Measurements from ENCODE around the gene SMC5.
"Not testable (repeated sequence)": the region's sequence is repeated elsewhere in the genome, so short reads cannot be mapped to it uniquely, and the experiment has no call there.

The SMC5 gene

DNA sequence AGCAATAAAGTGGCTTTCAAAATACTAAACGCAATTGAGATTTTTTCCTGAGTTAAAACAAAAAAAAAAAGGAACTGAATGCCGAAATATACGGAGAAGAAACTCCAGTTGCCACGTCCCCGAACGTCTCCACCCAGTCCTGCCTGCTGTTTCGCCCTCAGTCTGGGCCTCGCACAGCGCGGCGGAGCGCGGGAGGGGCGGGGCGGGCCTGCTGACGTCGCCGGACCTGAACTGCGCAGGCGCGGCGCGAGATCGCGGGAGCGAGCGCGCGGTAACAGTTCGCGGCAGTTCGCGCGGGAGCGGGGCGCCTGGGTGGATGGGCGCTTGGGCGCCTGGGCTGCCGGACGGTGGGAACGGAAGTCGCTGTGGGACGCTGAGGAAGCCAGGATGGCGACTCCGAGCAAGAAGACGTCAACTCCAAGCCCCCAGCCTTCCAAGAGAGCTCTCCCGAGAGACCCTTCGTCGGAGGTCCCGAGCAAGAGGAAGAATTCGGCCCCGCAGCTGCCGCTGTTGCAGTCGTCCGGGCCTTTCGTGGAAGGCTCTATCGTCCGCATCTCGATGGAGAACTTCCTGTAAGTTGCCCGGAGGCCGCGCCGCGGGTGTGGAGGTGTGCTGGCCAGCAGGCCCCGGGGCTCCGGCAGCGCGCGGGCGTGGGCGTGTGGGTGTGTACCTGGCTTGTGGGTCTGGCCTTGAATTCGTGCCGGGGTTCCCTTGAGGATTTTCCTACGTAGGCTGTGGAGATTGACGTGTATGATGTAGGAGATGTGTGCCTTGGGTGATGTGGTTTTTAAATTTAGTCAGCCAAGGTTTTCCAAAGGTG, at the start of gene SMC5:
SMC5 (plus strand) TSS at position 287 of the 820 bp plus-strand sequence; CDS start at position 388, 101 bp downstream.
- H3K4me1 ChIP-seq (ENCODE audit: control insufficient read depth, insufficient read depth, low read length): peaks cover 38% of the 10 kb centered on the region
- peak within 1 kb of the TSS; percentile 96 to 97 for H3K9ac ChIP-seq (ENCODE audit: low read length in 2 of 2)
- peak within 1 kb of the TSS; percentile 97 for H3K4me3 ChIP-seq (ENCODE audit: low read length in 2 of 2)
- H3K9me3 ChIP-seq (ENCODE audit: control insufficient read depth in 2 of 2, low read length in 2 of 2): no peaks in the 10 kb centered on the region
- H3K27ac ChIP-seq (ENCODE audit: low read length): peak within 1 kb of the TSS; percentile 97
- H3K27me3 ChIP-seq (ENCODE audit: control insufficient read depth in 1 of 2, insufficient read depth in 2 of 2, low read length in 2 of 2): no peaks in the 10 kb centered on the region
- H3K36me3 ChIP-seq (ENCODE audit: control insufficient read depth in 2 of 2, insufficient read depth in 2 of 2, low read length in 2 of 2): peaks cover 3 to 5% of the 10 kb centered on the region in 2 donors

DNA sequence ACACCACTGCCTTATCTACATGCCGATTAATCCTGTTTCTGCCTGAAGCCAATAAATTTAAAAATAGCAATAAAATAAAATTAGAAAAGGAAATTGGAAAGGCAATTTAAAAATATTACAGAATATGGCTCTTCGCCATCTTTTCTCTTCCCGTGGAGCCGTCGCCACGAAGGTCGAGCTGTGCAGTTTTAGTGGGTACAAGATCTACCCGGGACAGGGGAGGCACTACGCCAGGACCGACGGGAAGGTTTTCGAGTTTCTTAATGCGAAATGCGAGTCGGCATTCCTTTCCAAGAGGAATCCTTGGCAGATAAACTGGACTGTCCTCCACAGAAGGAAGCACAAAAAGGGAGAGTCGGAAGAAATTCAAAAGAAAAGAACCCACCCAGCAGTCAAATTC, 41.7 kb upstream of the SMC5 start:
- H3K27me3 ChIP-seq (ENCODE audit: control insufficient read depth in 1 of 2, insufficient read depth in 2 of 2, low read length in 2 of 2): no peaks in the 10 kb centered on the region
- H3K4me1 ChIP-seq (ENCODE audit: control insufficient read depth, insufficient read depth, low read length): no peaks in the 10 kb centered on the region
- peaks cover 0 to 7% of the 10 kb centered on the region in 2 donors for H3K9me3 ChIP-seq (ENCODE audit: control insufficient read depth in 2 of 2, low read length in 2 of 2)
- H3K4me3 ChIP-seq (ENCODE audit: low read length in 2 of 2): no peak overlapping the region
- H3K27ac ChIP-seq (ENCODE audit: low read length): no peak overlapping the region
- H3K36me3 ChIP-seq (ENCODE audit: control insufficient read depth in 2 of 2, insufficient read depth in 2 of 2, low read length in 2 of 2): peaks cover 31 to 32% of the 10 kb centered on the region in 2 donors
- H3K9ac ChIP-seq (ENCODE audit: low read length in 2 of 2): no peak overlapping the region

DNA sequence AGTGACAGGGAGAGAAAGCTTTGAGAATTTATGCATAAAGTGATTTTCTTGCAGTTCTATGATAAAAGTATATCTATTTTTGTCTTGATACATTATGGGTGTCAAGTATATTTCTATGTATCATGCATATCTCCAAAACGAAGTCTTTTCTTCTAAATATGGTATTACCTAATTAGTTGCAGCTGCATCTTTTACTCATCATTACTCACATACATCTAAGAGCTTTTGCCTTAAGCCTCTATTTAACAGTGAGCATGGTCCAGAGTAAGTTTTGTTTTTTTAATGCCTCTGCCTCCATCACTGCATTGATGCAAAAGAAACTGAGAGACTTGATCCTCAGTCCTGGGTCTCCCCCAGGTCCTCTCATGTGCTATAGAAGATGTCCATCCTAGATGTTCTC, 40.0 kb upstream of the SMC5 start:
- peaks cover 27 to 31% of the 10 kb centered on the region in 2 donors for H3K36me3 ChIP-seq (ENCODE audit: control insufficient read depth in 2 of 2, insufficient read depth in 2 of 2, low read length in 2 of 2)
- H3K4me3 ChIP-seq (ENCODE audit: low read length in 2 of 2): no peak overlapping the region
- H3K9me3 ChIP-seq (ENCODE audit: control insufficient read depth in 2 of 2, low read length in 2 of 2): no peaks in the 10 kb centered on the region
- H3K9ac ChIP-seq (ENCODE audit: low read length in 2 of 2): no peak overlapping the region
- no peaks in the 10 kb centered on the region for H3K27me3 ChIP-seq (ENCODE audit: control insufficient read depth in 1 of 2, insufficient read depth in 2 of 2, low read length in 2 of 2)
- H3K27ac ChIP-seq (ENCODE audit: low read length): no peak overlapping the region
- H3K4me1 ChIP-seq (ENCODE audit: control insufficient read depth, insufficient read depth, low read length): no peaks in the 10 kb centered on the region

DNA sequence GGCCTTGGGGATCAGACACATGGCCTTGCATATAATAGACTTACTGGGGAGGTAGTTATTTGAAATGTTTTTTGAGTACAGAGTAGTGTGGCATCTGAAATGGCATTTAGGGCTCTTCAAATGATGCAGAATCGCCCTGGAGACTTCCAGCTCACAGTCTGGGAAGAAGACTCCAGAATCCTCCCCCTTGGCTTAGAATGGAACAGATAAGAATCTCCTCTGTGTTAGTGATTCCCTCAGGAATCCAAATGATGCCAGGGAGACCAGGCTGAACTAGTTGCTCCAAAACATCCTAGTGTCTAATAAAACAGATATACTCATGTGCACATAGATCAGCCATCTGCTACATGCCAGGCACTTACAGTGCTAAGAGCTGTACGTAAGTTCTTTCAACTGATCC, 38.6 kb upstream of the SMC5 start:
- peaks cover 26 to 30% of the 10 kb centered on the region in 2 donors for H3K36me3 ChIP-seq (ENCODE audit: control insufficient read depth in 2 of 2, insufficient read depth in 2 of 2, low read length in 2 of 2)
- no peaks in the 10 kb centered on the region for H3K4me1 ChIP-seq (ENCODE audit: control insufficient read depth, insufficient read depth, low read length)

DNA sequence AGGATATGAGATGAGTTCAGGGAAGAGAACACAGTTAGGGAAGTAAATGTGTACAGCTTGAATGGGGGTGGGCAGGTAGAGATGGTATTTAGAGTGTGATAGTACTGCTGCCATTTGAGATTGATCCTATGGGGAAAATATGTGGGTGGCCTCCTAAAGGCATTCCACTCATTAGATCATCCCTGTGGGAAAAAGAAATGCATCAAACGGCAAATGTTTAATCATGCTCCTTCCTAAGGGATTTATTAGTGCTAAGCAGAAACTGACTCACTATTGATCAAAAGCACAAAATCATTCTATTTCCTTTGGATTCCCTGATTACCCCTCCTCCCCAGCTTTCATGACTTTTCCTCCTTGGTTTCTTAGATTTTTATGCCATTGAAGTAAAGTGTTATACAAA, 36.4 kb upstream of the SMC5 start:
- Histone ChIP-seq H3K9ac (ENCODE audit: low read length in 2 of 2) (no peak overlapping the region), H3K4me1 (ENCODE audit: control insufficient read depth, insufficient read depth, low read length) (no peaks in the 10 kb centered on the region), H3K36me3 (ENCODE audit: control insufficient read depth in 2 of 2, insufficient read depth in 2 of 2, low read length in 2 of 2) (peaks cover 27 to 31% of the 10 kb centered on the region in 2 donors), H3K27me3 (ENCODE audit: control insufficient read depth in 1 of 2, insufficient read depth in 2 of 2, low read length in 2 of 2) (no peaks in the 10 kb centered on the region), H3K27ac (ENCODE audit: low read length) (no peak overlapping the region), H3K4me3 (ENCODE audit: low read length in 2 of 2) (no peak overlapping the region), H3K9me3 (ENCODE audit: control insufficient read depth in 2 of 2, low read length in 2 of 2) (no peaks in the 10 kb centered on the region)

More for the DNA sequence above, 38.6 kb upstream of the SMC5 start:
- no peaks in the 10 kb centered on the region for H3K27me3 ChIP-seq (ENCODE audit: control insufficient read depth in 1 of 2, insufficient read depth in 2 of 2, low read length in 2 of 2)
- H3K27ac ChIP-seq (ENCODE audit: low read length): no peak overlapping the region
- H3K4me3 ChIP-seq (ENCODE audit: low read length in 2 of 2): no peak overlapping the region
- no peak overlapping the region for H3K9ac ChIP-seq (ENCODE audit: low read length in 2 of 2)
- no peaks in the 10 kb centered on the region for H3K9me3 ChIP-seq (ENCODE audit: control insufficient read depth in 2 of 2, low read length in 2 of 2)

DNA sequence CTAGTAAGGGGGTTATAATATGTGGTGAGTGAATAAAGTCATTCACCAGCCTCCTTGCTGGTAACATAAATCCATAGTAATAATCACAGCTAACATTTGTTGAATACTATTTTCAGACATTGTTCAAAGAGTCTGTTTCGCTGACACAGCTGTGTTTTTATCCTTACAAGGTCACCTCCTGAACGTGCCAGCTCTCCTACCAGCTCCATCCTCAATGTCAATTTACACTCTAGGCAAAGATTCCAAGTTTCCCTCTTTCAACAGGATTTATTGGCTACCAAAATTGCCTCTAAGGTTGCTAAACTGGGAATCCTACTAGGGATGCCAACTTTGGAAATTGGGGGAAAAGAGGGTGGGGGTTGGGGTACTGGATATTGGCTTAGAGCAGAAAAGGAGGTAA, 30.7 kb upstream of the SMC5 start:
- peak overlapping the region; percentile 56 for H3K27ac ChIP-seq (ENCODE audit: low read length)
- H3K4me3 ChIP-seq (ENCODE audit: low read length in 2 of 2): no peak overlapping the region
- H3K4me1 ChIP-seq (ENCODE audit: control insufficient read depth, insufficient read depth, low read length): peaks cover 9% of the 10 kb centered on the region
- H3K27me3 ChIP-seq (ENCODE audit: control insufficient read depth in 1 of 2, insufficient read depth in 2 of 2, low read length in 2 of 2): no peaks in the 10 kb centered on the region
- H3K36me3 ChIP-seq (ENCODE audit: control insufficient read depth in 2 of 2, insufficient read depth in 2 of 2, low read length in 2 of 2): peaks cover 4 to 7% of the 10 kb centered on the region in 2 donors
- peak overlapping the region in 1 of 2 donors; percentile 7 for H3K9ac ChIP-seq (ENCODE audit: low read length in 2 of 2)
- no peaks in the 10 kb centered on the region for H3K9me3 ChIP-seq (ENCODE audit: control insufficient read depth in 2 of 2, low read length in 2 of 2)

DNA sequence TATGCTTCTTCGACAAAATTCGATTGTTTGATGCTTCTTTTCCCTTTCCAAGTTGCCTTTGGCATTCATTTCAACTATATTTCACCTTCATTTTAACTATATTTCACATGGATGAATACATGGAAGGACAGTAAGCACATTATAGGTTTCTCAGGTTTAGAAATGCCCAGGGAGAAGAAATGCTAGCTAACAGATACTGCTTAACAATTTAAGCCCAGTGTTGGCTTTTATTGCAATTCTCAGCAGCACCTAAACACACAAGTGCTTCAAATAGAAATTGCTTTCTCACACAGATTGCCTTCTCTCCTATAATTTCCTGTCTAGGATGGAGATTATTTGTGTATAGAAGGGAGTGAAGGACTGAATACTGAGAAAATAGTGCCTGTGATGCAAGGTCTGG, 30.2 kb upstream of the SMC5 start:
- Histone ChIP-seq H3K27ac (ENCODE audit: low read length) (peak overlapping the region; percentile 56), H3K9me3 (ENCODE audit: control insufficient read depth in 2 of 2, low read length in 2 of 2) (no peaks in the 10 kb centered on the region), H3K36me3 (ENCODE audit: control insufficient read depth in 2 of 2, insufficient read depth in 2 of 2, low read length in 2 of 2) (peaks cover 4 to 7% of the 10 kb centered on the region in 2 donors), H3K4me3 (ENCODE audit: low read length in 2 of 2) (peak overlapping the region in 1 of 2 donors; percentile 5), H3K4me1 (ENCODE audit: control insufficient read depth, insufficient read depth, low read length) (peaks cover 9% of the 10 kb centered on the region), H3K9ac (ENCODE audit: low read length in 2 of 2) (peak overlapping the region in 1 of 2 donors; percentile 7), H3K27me3 (ENCODE audit: control insufficient read depth in 1 of 2, insufficient read depth in 2 of 2, low read length in 2 of 2) (no peaks in the 10 kb centered on the region)

DNA sequence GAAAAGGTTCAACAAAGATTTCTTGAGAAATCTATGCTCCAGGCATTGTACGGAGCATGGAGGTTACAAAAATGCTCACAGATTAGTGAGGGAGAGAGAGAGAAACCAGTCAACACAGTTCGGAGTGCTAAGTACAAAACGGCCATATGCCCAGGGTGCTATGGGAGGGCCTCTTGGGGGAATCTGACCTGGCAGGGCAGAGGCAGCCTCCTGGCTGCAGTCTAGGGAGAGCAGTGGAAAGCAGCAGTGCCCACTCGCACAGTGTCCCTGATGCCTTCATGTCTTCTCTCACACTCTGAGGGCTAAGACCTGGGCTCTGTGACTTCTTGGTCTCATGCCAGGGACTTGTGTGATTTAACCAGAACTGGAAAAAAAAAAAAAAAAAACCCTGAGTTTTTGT, 29.8 kb upstream of the SMC5 start:
- peak overlapping the region in 1 of 2 donors; percentile 7 for H3K9ac ChIP-seq (ENCODE audit: low read length in 2 of 2)
- peak overlapping the region; percentile 56 for H3K27ac ChIP-seq (ENCODE audit: low read length)

DNA sequence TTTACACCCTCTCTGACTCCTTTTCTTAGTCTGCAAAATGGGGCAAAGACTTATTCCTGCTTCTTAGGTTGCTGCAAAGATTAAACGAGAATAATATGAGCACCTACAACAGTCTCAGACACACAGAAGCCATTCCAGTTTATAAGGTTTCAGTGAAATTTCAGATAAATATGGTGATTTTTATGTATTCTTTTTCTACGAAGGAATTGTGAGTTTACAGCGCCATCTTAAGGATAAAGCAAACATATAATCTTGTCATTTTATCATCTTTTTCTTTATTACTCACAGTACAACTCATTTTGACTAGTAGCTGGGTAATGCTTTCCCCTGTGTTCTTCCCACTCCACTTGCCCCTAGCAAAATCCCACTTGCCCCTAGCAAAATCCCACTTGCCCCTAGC, 29.2 kb upstream of the SMC5 start:
- H3K4me1 ChIP-seq (ENCODE audit: control insufficient read depth, insufficient read depth, low read length): peaks cover 9% of the 10 kb centered on the region
- no peak overlapping the region for H3K27ac ChIP-seq (ENCODE audit: low read length)
- no peak overlapping the region for H3K9ac ChIP-seq (ENCODE audit: low read length in 2 of 2)
- no peaks in the 10 kb centered on the region for H3K9me3 ChIP-seq (ENCODE audit: control insufficient read depth in 2 of 2, low read length in 2 of 2)
- no peak overlapping the region for H3K4me3 ChIP-seq (ENCODE audit: low read length in 2 of 2)
- H3K27me3 ChIP-seq (ENCODE audit: control insufficient read depth in 1 of 2, insufficient read depth in 2 of 2, low read length in 2 of 2): no peaks in the 10 kb centered on the region
- H3K36me3 ChIP-seq (ENCODE audit: control insufficient read depth in 2 of 2, insufficient read depth in 2 of 2, low read length in 2 of 2): peaks cover under 1 to 7% of the 10 kb centered on the region in 2 donors

More for the DNA sequence above, 29.8 kb upstream of the SMC5 start:
- Histone ChIP-seq H3K36me3 (ENCODE audit: control insufficient read depth in 2 of 2, insufficient read depth in 2 of 2, low read length in 2 of 2) (peaks cover 4 to 7% of the 10 kb centered on the region in 2 donors), H3K9me3 (ENCODE audit: control insufficient read depth in 2 of 2, low read length in 2 of 2) (no peaks in the 10 kb centered on the region), H3K27me3 (ENCODE audit: control insufficient read depth in 1 of 2, insufficient read depth in 2 of 2, low read length in 2 of 2) (no peaks in the 10 kb centered on the region), H3K4me3 (ENCODE audit: low read length in 2 of 2) (peak overlapping the region in 1 of 2 donors; percentile 5), H3K4me1 (ENCODE audit: control insufficient read depth, insufficient read depth, low read length) (peaks cover 9% of the 10 kb centered on the region)

DNA sequence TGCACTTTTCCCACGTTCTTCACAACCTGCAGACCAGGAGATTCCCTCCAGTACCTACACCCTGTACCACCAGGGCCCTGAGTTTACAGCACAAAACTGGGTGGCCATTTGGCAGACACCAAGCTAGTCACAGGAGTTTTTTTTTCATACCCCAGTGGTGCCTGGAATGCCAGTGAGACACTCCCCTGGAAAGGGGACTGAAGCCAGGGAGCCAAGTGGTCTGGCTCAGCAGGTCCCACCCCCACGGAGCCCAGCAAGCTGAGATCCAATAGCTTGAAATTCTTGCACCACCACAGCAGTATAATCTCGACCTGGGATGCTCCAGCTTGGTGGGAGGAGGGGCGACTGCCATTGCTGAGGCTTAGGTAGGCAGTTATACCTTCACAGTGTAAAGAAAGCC, 26.3 kb upstream of the SMC5 start:
- H3K9ac ChIP-seq (ENCODE audit: low read length in 2 of 2): no peak overlapping the region
- no peaks in the 10 kb centered on the region for H3K9me3 ChIP-seq (ENCODE audit: control insufficient read depth in 2 of 2, low read length in 2 of 2)
- no peak overlapping the region for H3K27ac ChIP-seq (ENCODE audit: low read length)
- no peaks in the 10 kb centered on the region for H3K36me3 ChIP-seq (ENCODE audit: control insufficient read depth in 2 of 2, insufficient read depth in 2 of 2, low read length in 2 of 2)
- H3K27me3 ChIP-seq (ENCODE audit: control insufficient read depth in 1 of 2, insufficient read depth in 2 of 2, low read length in 2 of 2): no peaks in the 10 kb centered on the region
- H3K4me1 ChIP-seq (ENCODE audit: control insufficient read depth, insufficient read depth, low read length): peaks cover 9% of the 10 kb centered on the region
- H3K4me3 ChIP-seq (ENCODE audit: low read length in 2 of 2): no peak overlapping the region

DNA sequence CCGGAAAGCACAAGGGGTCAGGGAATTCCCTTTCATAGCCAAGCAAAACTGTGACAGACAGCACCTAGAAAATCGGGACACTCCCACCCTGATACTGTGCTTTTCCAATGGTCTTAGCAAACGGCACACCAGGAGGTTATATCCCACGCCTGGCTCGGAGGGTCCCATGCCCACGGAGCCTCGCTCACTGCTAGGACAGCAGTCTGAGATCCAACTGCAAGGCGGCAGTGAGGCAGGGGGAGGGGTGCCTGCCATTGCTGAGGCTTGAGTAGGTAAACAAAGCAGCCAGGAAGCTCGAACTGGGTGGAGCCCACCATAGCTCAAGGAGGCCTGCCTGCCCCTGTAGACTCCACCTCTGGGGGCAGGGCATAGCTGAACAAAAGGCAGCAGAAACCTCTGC, 24.6 kb upstream of the SMC5 start:
- not testable (repeated sequence) for H3K27me3 ChIP-seq (ENCODE audit: control insufficient read depth in 1 of 2, insufficient read depth in 2 of 2, low read length in 2 of 2); H3K9me3 ChIP-seq (ENCODE audit: control insufficient read depth in 2 of 2, low read length in 2 of 2); H3K4me3 ChIP-seq (ENCODE audit: low read length in 2 of 2); H3K9ac ChIP-seq (ENCODE audit: low read length in 2 of 2); H3K36me3 ChIP-seq (ENCODE audit: control insufficient read depth in 2 of 2, insufficient read depth in 2 of 2, low read length in 2 of 2); H3K27ac ChIP-seq (ENCODE audit: low read length); H3K4me1 ChIP-seq (ENCODE audit: control insufficient read depth, insufficient read depth, low read length)

Measured in stomach smooth muscle (tissue), 2 donors.